ENCODE results near the gene CRTC1. TPM values are rescaled to one million over a fixed set of nuclear protein-coding genes. Genes with fewer than 3 reads are reported as not detected.

Gene CRTC1
- total RNA-seq, 1 experiment from 2014 or later = 3.7 TPM

GRCh38 chr19:18798384-18799352, 115.2 kb downstream of the CRTC1 start:
- no peak for DNase-seq
- Histone ChIP-seq H4K20me1 (ENCODE audit: insufficient read depth, low read depth, low read length) (no peaks in the 10 kb centered on the region), H3K4me2 (ENCODE audit: low read depth, low read length, poor library complexity, severe bottlenecking) (no peak overlapping the region), H3K4me3 (ENCODE audit: low read length) (no peak overlapping the region), H2AFZ (ENCODE audit: low read length) (no peak overlapping the region), H3K4me1 (ENCODE audit: low read length) (no peaks in the 10 kb centered on the region), H3K9me2 (replicated peaks; ENCODE audit: insufficient read depth, low read length) (no peaks in the 10 kb centered on the region), H3K27me3 (ENCODE audit: low read length) (no peaks in the 10 kb centered on the region), H3K79me2 (ENCODE audit: low read length) (no peaks in the 10 kb centered on the region), H3K36me3 (ENCODE audit: insufficient read depth, low read length) (no peaks in the 10 kb centered on the region), H3K9me3 (ENCODE audit: low read length) (no peaks in the 10 kb centered on the region), H3K27ac (ENCODE audit: low read length) (no peak overlapping the region), H3K9ac (ENCODE audit: low read length) (no peak overlapping the region)

- Histone ChIP-seq H3K4me2 (ENCODE audit: low read depth, low read length, poor library complexity, severe bottlenecking) (no peak overlapping the region), H3K9me3 (ENCODE audit: low read length) (no peaks in the 10 kb centered on the region), H3K9ac (ENCODE audit: low read length) (no peak overlapping the region), H3K79me2 (ENCODE audit: low read length) (no peaks in the 10 kb centered on the region), H3K27me3 (ENCODE audit: low read length) (no peaks in the 10 kb centered on the region), H3K36me3 (ENCODE audit: insufficient read depth, low read length) (no peaks in the 10 kb centered on the region), H4K20me1 (ENCODE audit: insufficient read depth, low read depth, low read length) (no peaks in the 10 kb centered on the region), H3K27ac (ENCODE audit: low read length) (no peak overlapping the region), H3K4me1 (ENCODE audit: low read length) (no peaks in the 10 kb centered on the region), H3K4me3 (ENCODE audit: low read length) (no peak overlapping the region), H3K9me2 (replicated peaks; ENCODE audit: insufficient read depth, low read length) (no peaks in the 10 kb centered on the region), H2AFZ (ENCODE audit: low read length) (no peak overlapping the region)
- DNase-seq = no peak
Measured at GRCh38 chr19:18799389-18799970, 116.0 kb downstream of the CRTC1 start.

- no peak for DNase-seq
- Histone ChIP-seq H3K9ac (ENCODE audit: low read length) (no peak overlapping the region), H3K79me2 (ENCODE audit: low read length) (no peaks in the 10 kb centered on the region), H3K4me1 (ENCODE audit: low read length) (no peaks in the 10 kb centered on the region), H4K20me1 (ENCODE audit: insufficient read depth, low read depth, low read length) (no peaks in the 10 kb centered on the region), H3K9me2 (replicated peaks; ENCODE audit: insufficient read depth, low read length) (no peaks in the 10 kb centered on the region), H3K27me3 (ENCODE audit: low read length) (no peaks in the 10 kb centered on the region), H3K36me3 (ENCODE audit: insufficient read depth, low read length) (no peaks in the 10 kb centered on the region), H3K27ac (ENCODE audit: low read length) (no peak overlapping the region), H2AFZ (ENCODE audit: low read length) (no peak overlapping the region), H3K4me3 (ENCODE audit: low read length) (no peak overlapping the region), H3K4me2 (ENCODE audit: low read depth, low read length, poor library complexity, severe bottlenecking) (no peak overlapping the region), H3K9me3 (ENCODE audit: low read length) (no peaks in the 10 kb centered on the region)
Measured at GRCh38 chr19:18800079-18800478, 116.6 kb downstream of the CRTC1 start.

GRCh38 chr19:18800636-18801035, 117.2 kb downstream of the CRTC1 start:
- Histone ChIP-seq H3K79me2 (ENCODE audit: low read length) (no peaks in the 10 kb centered on the region), H3K9me2 (replicated peaks; ENCODE audit: insufficient read depth, low read length) (no peaks in the 10 kb centered on the region), H3K4me1 (ENCODE audit: low read length) (no peaks in the 10 kb centered on the region), H2AFZ (ENCODE audit: low read length) (no peak overlapping the region), H3K27me3 (ENCODE audit: low read length) (no peaks in the 10 kb centered on the region), H3K27ac (ENCODE audit: low read length) (no peak overlapping the region), H3K4me3 (ENCODE audit: low read length) (no peak overlapping the region), H4K20me1 (ENCODE audit: insufficient read depth, low read depth, low read length) (no peaks in the 10 kb centered on the region), H3K4me2 (ENCODE audit: low read depth, low read length, poor library complexity, severe bottlenecking) (no peak overlapping the region), H3K9ac (ENCODE audit: low read length) (no peak overlapping the region), H3K9me3 (ENCODE audit: low read length) (no peaks in the 10 kb centered on the region), H3K36me3 (ENCODE audit: insufficient read depth, low read length) (no peaks in the 10 kb centered on the region)
- no peak for DNase-seq

GRCh38 chr19:18802354-18802753, 118.9 kb downstream of the CRTC1 start:
- H3K4me2 ChIP-seq (ENCODE audit: low read depth, low read length, poor library complexity, severe bottlenecking) = no peak overlapping the region
- no peaks in the 10 kb centered on the region for H3K9me2 ChIP-seq (replicated peaks; ENCODE audit: insufficient read depth, low read length)
- H3K79me2 ChIP-seq (ENCODE audit: low read length) = no peaks in the 10 kb centered on the region
- H2AFZ ChIP-seq (ENCODE audit: low read length) = no peak overlapping the region
- no peak overlapping the region for H3K4me3 ChIP-seq (ENCODE audit: low read length)
- no peak overlapping the region for H3K27ac ChIP-seq (ENCODE audit: low read length)
- H3K4me1 ChIP-seq (ENCODE audit: low read length) = no peaks in the 10 kb centered on the region
- no peak overlapping the region for H3K9ac ChIP-seq (ENCODE audit: low read length)
- peak; percentile 72 for DNase-seq
- no peaks in the 10 kb centered on the region for H3K9me3 ChIP-seq (ENCODE audit: low read length)
- H3K36me3 ChIP-seq (ENCODE audit: insufficient read depth, low read length) = no peaks in the 10 kb centered on the region
- H3K27me3 ChIP-seq (ENCODE audit: low read length) = no peaks in the 10 kb centered on the region
- no peaks in the 10 kb centered on the region for H4K20me1 ChIP-seq (ENCODE audit: insufficient read depth, low read depth, low read length)

- Histone ChIP-seq H3K4me1 (ENCODE audit: low read length) (no peaks in the 10 kb centered on the region), H3K4me3 (ENCODE audit: low read length) (no peak overlapping the region), H3K9ac (ENCODE audit: low read length) (no peak overlapping the region), H3K4me2 (ENCODE audit: low read depth, low read length, poor library complexity, severe bottlenecking) (no peak overlapping the region), H3K9me3 (ENCODE audit: low read length) (no peaks in the 10 kb centered on the region), H4K20me1 (ENCODE audit: insufficient read depth, low read depth, low read length) (no peaks in the 10 kb centered on the region), H2AFZ (ENCODE audit: low read length) (no peak overlapping the region), H3K9me2 (replicated peaks; ENCODE audit: insufficient read depth, low read length) (no peaks in the 10 kb centered on the region), H3K27me3 (ENCODE audit: low read length) (no peaks in the 10 kb centered on the region), H3K36me3 (ENCODE audit: insufficient read depth, low read length) (no peaks in the 10 kb centered on the region), H3K27ac (ENCODE audit: low read length) (no peak overlapping the region), H3K79me2 (ENCODE audit: low read length) (no peaks in the 10 kb centered on the region)
- no peak for DNase-seq
Measured at GRCh38 chr19:18803550-18804138, 120.2 kb downstream of the CRTC1 start.

GRCh38 chr19:18804139-18804601, 120.7 kb downstream of the CRTC1 start:
- Histone ChIP-seq H3K4me1 (ENCODE audit: low read length) (no peaks in the 10 kb centered on the region), H3K27me3 (ENCODE audit: low read length) (no peaks in the 10 kb centered on the region), H3K36me3 (ENCODE audit: insufficient read depth, low read length) (no peaks in the 10 kb centered on the region), H4K20me1 (ENCODE audit: insufficient read depth, low read depth, low read length) (no peaks in the 10 kb centered on the region), H3K9me2 (replicated peaks; ENCODE audit: insufficient read depth, low read length) (no peaks in the 10 kb centered on the region), H3K9me3 (ENCODE audit: low read length) (no peaks in the 10 kb centered on the region), H3K4me3 (ENCODE audit: low read length) (no peak overlapping the region), H2AFZ (ENCODE audit: low read length) (no peak overlapping the region), H3K9ac (ENCODE audit: low read length) (no peak overlapping the region), H3K4me2 (ENCODE audit: low read depth, low read length, poor library complexity, severe bottlenecking) (no peak overlapping the region), H3K79me2 (ENCODE audit: low read length) (no peaks in the 10 kb centered on the region), H3K27ac (ENCODE audit: low read length) (no peak overlapping the region)
- no peak for DNase-seq

GRCh38 chr19:18804643-18805042, 121.2 kb downstream of the CRTC1 start:
- no peaks in the 10 kb centered on the region for H3K79me2 ChIP-seq (ENCODE audit: low read length)
- H3K4me1 ChIP-seq (ENCODE audit: low read length) = no peaks in the 10 kb centered on the region
- no peak overlapping the region for H3K9ac ChIP-seq (ENCODE audit: low read length)
- no peaks in the 10 kb centered on the region for H4K20me1 ChIP-seq (ENCODE audit: insufficient read depth, low read depth, low read length)
- H3K4me3 ChIP-seq (ENCODE audit: low read length) = no peak overlapping the region
- H2AFZ ChIP-seq (ENCODE audit: low read length) = no peak overlapping the region
- no peak overlapping the region for H3K27ac ChIP-seq (ENCODE audit: low read length)
- no peaks in the 10 kb centered on the region for H3K9me3 ChIP-seq (ENCODE audit: low read length)
- no peak overlapping the region for H3K4me2 ChIP-seq (ENCODE audit: low read depth, low read length, poor library complexity, severe bottlenecking)
- no peaks in the 10 kb centered on the region for H3K9me2 ChIP-seq (replicated peaks; ENCODE audit: insufficient read depth, low read length)
- H3K36me3 ChIP-seq (ENCODE audit: insufficient read depth, low read length) = no peaks in the 10 kb centered on the region
- no peak for DNase-seq
- no peaks in the 10 kb centered on the region for H3K27me3 ChIP-seq (ENCODE audit: low read length)

Measured in Karpas-422 (cell line).